Sigmoid colon (tissue), 4 donors: ENCODE data around the gene FAR1.

Experiments
- POLR2A ChIP-seq, 2 donors: fragments of 450-650 bp; IDR thresholded peaks; one replicate each; pipeline ENCODE4 v1.6.1; 2016; ENCODE audit warnings: antibody characterized with exemption in 2 of 2, mild to moderate bottlenecking in 2 of 2, moderate library complexity in 2 of 2
- POLR2AphosphoS5 ChIP-seq, 4 donors: sonication (generic); formaldehyde crosslinking; IDR thresholded peaks; one replicate each; pipeline ENCODE4 v1.6.1; 2017; ENCODE audit warnings: antibody characterized with exemption in 4 of 4

- TF ChIP-seq POLR2A (IDR thresholded peaks at IDR 0.05) (no peak), POLR2AphosphoS5 (IDR thresholded peaks at IDR 0.05) (no peak)
Measured at GRCh38 chr11:13679768-13680167, 11.3 kb downstream of the FAR1 start.
